CD4-positive, alpha-beta T cell treated with Interleukin-15 for 1 hour (primary cell): Measurements from ENCODE around the gene SPATA25.
"Not testable (repeated sequence)": the region's sequence is repeated elsewhere in the genome, so short reads cannot be mapped to it uniquely, and the experiment has no call there.

Experiments used
- DNase-seq: peaks from one replicate; pipeline ENCODE4 v3.0.0-alpha.2; 2020

The SPATA25 gene, protein sequence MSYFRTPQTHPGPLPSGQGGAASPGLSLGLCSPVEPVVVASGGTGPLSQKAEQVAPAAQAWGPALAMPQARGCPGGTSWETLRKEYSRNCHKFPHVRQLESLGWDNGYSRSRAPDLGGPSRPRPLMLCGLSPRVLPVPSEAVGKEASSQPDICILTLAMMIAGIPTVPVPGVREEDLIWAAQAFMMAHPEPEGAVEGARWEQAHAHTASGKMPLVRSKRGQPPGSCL

GRCh38 chr20:45887346-45887715 lies at the start of gene SPATA25:
TSS of gene SPATA25 (minus strand) at chr20:45887622. CDS start at chr20:45887590, 32 bp downstream.
- no peak for DNase-seq

- no peak for DNase-seq
Measured at GRCh38 chr20:45935416-45936046, 48.1 kb upstream of the SPATA25 start.

DNA sequence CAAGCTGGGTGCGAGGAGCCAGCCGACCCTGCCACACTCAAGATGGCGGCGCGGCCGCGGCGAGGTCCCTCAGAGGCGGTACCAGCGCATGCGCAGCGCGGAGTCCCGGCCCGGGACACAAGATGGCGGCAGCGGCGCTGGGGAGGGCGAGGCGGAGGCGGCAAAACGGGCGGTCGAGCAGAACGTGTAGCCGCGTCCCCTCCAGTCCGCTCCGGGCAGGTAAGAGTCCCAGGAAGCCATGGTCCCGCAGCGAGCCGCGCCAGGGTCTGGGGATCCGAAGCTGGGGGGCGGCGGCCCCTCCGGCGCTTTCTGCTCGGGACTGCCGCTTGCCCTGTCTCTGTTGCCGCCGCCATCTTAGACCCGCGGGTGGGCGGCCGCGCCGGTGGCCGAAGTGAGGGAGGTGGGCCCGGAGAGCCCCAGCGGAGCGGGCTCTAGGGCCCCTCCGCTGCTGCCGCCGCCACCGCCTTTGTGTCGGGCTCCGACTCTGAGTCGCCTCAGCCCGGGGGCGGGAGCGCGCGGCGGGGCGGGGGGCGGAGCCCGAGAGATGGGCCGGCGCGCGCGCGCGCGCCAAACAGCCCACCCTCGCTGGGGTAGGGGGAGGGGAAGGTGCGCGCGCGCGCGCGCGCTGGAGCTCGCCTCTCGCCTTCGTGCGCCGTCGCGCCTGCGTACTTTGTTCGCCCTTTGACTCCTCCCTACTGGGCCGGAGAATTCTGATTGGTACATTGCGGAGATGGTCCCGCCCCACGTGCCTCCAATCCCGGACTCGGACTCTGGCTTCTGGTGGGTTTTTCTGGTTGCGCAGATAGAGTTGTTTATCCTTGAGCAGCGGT lies 47.4 kb upstream of the SPATA25 start, which contains the start of gene PCIF1:
Gene PCIF1, plus strand, starts transcription at position 98 of the 830 bp plus-strand sequence. CDS start 4,317 bp downstream, outside the sequence.
- peak; percentile 97 for DNase-seq

DNA sequence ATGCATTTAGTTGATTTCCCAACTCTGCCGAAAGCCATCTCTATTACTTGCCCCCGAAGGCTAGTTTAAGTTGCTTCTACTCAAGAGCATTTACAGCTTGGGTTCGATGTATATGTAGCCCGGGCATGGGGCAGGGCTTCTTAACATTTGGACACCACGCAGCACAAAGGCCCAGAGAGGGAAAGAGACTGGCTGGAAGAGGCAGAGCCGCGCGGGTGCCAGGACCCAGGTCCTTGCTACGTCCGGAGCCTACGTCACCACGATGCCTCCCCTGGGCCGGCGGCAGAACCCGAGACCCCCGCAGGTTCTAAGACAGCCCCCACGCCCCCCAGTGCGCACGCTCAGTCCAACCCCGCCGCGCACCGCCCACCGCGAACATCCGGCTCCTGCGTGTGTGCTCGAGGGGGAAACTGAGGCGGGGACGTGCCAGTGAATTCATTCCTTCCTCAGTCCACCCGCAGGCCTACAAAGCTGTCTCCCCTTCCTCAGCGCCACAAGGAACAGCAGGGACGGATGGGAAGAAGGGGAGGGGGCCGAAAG lies 46.7 kb upstream of the SPATA25 start:
- peak; percentile 58 for DNase-seq

GRCh38 chr20:45933266-45934045 lies 46.0 kb upstream of the SPATA25 start:
- DNase-seq, result peak; percentile 70

GRCh38 chr20:45931680-45932079 lies 44.3 kb upstream of the SPATA25 start:
- not testable (repeated sequence) for DNase-seq

- DNase-seq, result no peak
Measured at GRCh38 chr20:45927071-45927878, 39.9 kb upstream of the SPATA25 start.

- DNase-seq, result no peak
Measured at GRCh38 chr20:45926731-45927070, 39.3 kb upstream of the SPATA25 start.

- DNase-seq, result no peak
Measured at GRCh38 chr20:45925821-45926506, 38.5 kb upstream of the SPATA25 start.

DNA sequence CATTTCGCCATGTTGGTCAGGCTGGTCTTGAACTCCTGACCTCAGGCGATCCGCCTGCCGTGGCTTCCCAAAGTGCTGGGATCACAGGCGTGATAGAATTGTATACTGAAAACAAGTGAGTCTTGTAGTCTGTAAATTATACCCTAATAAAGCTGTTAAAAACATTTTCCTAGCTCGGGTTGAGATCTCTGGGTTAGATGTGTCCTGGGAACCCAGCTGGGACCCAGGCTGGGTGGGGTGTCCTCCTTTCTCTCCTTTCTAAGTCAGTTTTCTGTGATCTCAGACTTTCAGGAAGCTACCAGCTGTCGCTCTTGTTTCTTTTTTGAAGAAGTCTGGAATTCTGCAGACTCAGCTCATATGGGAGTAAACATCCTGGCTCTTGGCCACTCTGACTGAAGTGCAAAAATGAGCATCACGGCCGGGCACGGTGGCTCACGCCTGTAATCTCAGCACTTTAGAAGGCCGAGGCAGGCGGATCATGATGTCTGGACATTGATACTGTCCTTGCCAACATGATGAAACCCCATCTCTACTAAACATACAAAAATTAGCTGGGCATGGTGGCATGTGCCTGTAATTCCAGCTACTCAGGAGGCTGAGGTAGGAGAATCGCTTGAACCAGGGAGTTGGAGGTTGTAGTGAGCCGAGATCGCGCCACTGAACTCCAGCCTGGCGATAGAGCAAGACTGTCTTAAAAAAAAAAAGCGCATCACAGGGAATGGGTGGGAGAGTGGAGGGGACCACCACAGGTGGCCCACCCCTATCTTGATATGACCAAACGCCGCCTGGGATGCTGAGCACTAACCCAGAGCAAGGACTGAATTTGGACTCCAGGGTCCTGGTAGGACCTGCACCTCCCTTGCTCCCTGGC lies 37.2 kb upstream of the SPATA25 start:
- DNase-seq, result no peak

GRCh38 chr20:45921337-45922189 lies 34.1 kb upstream of the SPATA25 start:
- no peak for DNase-seq

- no peak for DNase-seq
Measured at GRCh38 chr20:45920462-45921336, 33.3 kb upstream of the SPATA25 start.

- DNase-seq, result no peak
Measured at GRCh38 chr20:45919542-45920399, 32.3 kb upstream of the SPATA25 start.

- DNase-seq, result no peak
Measured at GRCh38 chr20:45918779-45919537, 31.5 kb upstream of the SPATA25 start.

DNA sequence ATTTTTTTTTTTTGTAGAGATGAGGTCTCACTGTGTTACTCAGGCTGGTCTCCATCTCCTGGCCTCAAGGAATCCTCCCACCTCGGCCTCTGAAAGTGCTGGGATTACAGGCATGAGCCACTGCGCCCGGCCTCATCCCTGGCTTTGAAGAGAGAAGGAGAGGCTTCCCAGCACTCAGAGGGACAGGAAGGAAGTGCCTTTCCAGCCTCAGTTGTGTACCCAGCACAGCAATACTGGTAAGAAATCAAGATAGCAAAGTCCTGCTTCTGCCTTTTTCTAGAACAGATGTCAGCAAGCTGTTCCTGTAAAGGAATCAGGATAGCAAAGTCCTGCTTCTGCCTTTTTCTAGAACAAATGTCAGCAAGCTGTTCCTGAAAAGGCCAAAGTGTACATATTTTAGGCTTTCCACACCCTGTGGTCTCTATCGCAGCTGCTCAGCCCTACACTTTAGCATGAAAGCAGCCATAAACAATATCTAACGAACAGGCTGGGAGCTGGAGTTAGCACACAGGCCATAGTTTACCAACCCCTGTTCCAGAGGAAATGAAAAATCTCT lies 30.8 kb upstream of the SPATA25 start:
- DNase-seq, result no peak

DNA sequence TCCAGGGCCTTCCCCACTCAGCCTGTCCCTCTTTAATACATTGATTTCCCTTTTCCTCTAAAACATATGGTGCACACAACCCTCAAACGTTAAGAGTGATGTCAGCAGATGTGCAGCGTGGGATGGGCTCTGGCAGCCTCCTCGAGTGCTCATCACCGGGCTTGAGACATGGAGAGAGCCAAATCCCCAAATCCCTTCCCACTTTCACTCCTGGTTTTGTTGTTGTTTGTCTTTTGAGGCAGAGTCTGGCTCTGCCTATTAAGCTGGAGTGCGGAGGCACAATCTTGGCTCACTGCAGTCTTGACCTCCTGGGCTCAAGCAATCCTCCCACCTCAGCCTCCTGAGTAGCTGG lies 30.3 kb upstream of the SPATA25 start:
- no peak for DNase-seq
